Trophoblast cell (in vitro differentiated cells and primary cell): Measurements from ENCODE around the gene PPP1R12B.
"Not testable (repeated sequence)": the region's sequence is repeated elsewhere in the genome, so short reads cannot be mapped to it uniquely, and the experiment has no call there.

Source experiments
- DNase-seq, 2 donors: peaks; one replicate each; pipeline ENCODE4 v3.0.0-alpha.2; 2016
- H2AFZ ChIP-seq: 2 replicates; pipeline ENCODE4 v1.6.1; 2013; ENCODE audit warnings: low read length, moderate library complexity, mild to moderate bottlenecking; ENCODE audit not compliant: insufficient read depth, poor library complexity
- H2AK5ac ChIP-seq: 2 replicates; pipeline ENCODE4 v1.6.1; 2013; ENCODE audit warnings: mild to moderate bottlenecking, low read length
- H2BK120ac ChIP-seq: 2 replicates; pipeline ENCODE4 v1.6.1; 2013; ENCODE audit warnings: low read length, mild to moderate bottlenecking, moderate library complexity; ENCODE audit not compliant: insufficient read depth, poor library complexity
- H2BK12ac ChIP-seq: 2 replicates; pipeline ENCODE4 v1.6.1; 2013; ENCODE audit warnings: mild to moderate bottlenecking, low read length, moderate library complexity
- H2BK5ac ChIP-seq: 2 replicates; pipeline ENCODE4 v1.6.1; 2013; ENCODE audit warnings: low read length, low read depth, moderate library complexity, mild to moderate bottlenecking; ENCODE audit not compliant: poor library complexity
- H3K14ac ChIP-seq: 2 replicates; pipeline ENCODE4 v1.6.1; 2013; ENCODE audit warnings: mild to moderate bottlenecking, low read length
- H3K18ac ChIP-seq: 2 replicates; pipeline ENCODE4 v1.6.1; 2013; ENCODE audit warnings: mild to moderate bottlenecking, low read length
- H3K23ac ChIP-seq: 2 replicates; pipeline ENCODE4 v1.6.1; 2013; ENCODE audit warnings: low read length
- H3K27ac ChIP-seq: 2 replicates; pipeline ENCODE4 v1.5.1; 2013; ENCODE audit warnings: low read depth, mild to moderate bottlenecking, inconsistent platforms, low read length, moderate library complexity
- H3K27me3 ChIP-seq: 2 replicates; pipeline ENCODE4 v1.6.1; 2013; ENCODE audit warnings: inconsistent platforms, mild to moderate bottlenecking, low read length, moderate library complexity; ENCODE audit not compliant: insufficient read depth
- H3K36me3 ChIP-seq, 2 experiments: 1 replicate in 1 of 2; 2 replicates in 1 of 2; pipeline ENCODE4 v1.6.1; 2013; ENCODE audit warnings: low read length in 2 of 2, mild to moderate bottlenecking in 2 of 2, moderate library complexity in 1 of 2; ENCODE audit not compliant: insufficient read depth in 2 of 2, control insufficient read depth in 1 of 2
- H3K4ac ChIP-seq: 2 replicates; pipeline ENCODE4 v1.6.1; 2013; ENCODE audit warnings: low read depth, mild to moderate bottlenecking, low read length, moderate library complexity
- H3K4me1 ChIP-seq, 2 experiments: 1 replicate in 1 of 2; 2 replicates in 1 of 2; pipeline ENCODE4 v1.6.1; 2013; ENCODE audit warnings: low read length in 2 of 2, mild to moderate bottlenecking in 2 of 2, moderate library complexity in 1 of 2; ENCODE audit not compliant: insufficient read depth in 2 of 2, control insufficient read depth in 1 of 2
- H3K4me2 ChIP-seq: 2 replicates; pipeline ENCODE4 v1.6.1; 2013; ENCODE audit warnings: inconsistent platforms, mild to moderate bottlenecking, low read length, moderate library complexity
- H3K4me3 ChIP-seq: 2 replicates; pipeline ENCODE4 v1.5.1; 2013; ENCODE audit warnings: mild to moderate bottlenecking, low read depth, low read length, inconsistent platforms
- H3K79me1 ChIP-seq: one replicate; pipeline ENCODE4 v1.6.1; 2013; ENCODE audit warnings: low read length
- H3K79me2 ChIP-seq: 2 replicates; pipeline ENCODE4 v1.6.1; 2013; ENCODE audit warnings: low read length, mild to moderate bottlenecking; ENCODE audit not compliant: control insufficient read depth, insufficient read depth, poor library complexity
- H3K9ac ChIP-seq: 2 replicates; pipeline ENCODE4 v1.6.1; 2013; ENCODE audit warnings: mild to moderate bottlenecking, low read length
- H3K9me3 ChIP-seq: 2 replicates; pipeline ENCODE4 v1.6.1; 2013; ENCODE audit warnings: low read depth, mild to moderate bottlenecking, control low read depth, inconsistent platforms, low read length; ENCODE audit not compliant: insufficient read depth
- H4K12ac ChIP-seq: 2 replicates; pipeline ENCODE4 v1.6.1; 2013; ENCODE audit warnings: low read depth, mild to moderate bottlenecking, low read length, moderate library complexity
- H4K8ac ChIP-seq: 2 replicates; pipeline ENCODE4 v1.6.1; 2013; ENCODE audit warnings: low read depth, mild to moderate bottlenecking, low read length, moderate library complexity
- H4K91ac ChIP-seq: one replicate; pipeline ENCODE4 v1.6.1; 2013; ENCODE audit warnings: low read depth, mild to moderate bottlenecking, low read length, moderate library complexity
- WGBS: extraction: QIAGEN DNeasy Blood & Tissue Kit; methylation state at CpG from one replicate; pipeline ENCODE4 v1.1.7; 2013; ENCODE audit warnings: missing lambda C conversion rate; ENCODE audit not compliant: insufficient read length, insufficient coverage; ENCODE audit errors: extremely low coverage; 5-methylcytosine and 5-hydroxymethylcytosine counted together

PPP1R12B gene

GRCh38 chr1:202621446-202621845, 272.9 kb downstream of the PPP1R12B start:
- no peak overlapping the region for H2AK5ac ChIP-seq
- no peaks in the 10 kb centered on the region for H3K79me2 ChIP-seq
- H4K12ac ChIP-seq: no peak overlapping the region
- H2AFZ ChIP-seq: no peak overlapping the region
- H3K4me2 ChIP-seq: no peak overlapping the region
- no peak overlapping the region for H3K9ac ChIP-seq
- H3K79me1 ChIP-seq: peaks cover 3% of the 10 kb centered on the region
- no peaks in the 10 kb centered on the region for H3K36me3 ChIP-seq
- H3K27me3 ChIP-seq: no peaks in the 10 kb centered on the region
- no peak overlapping the region for H3K14ac ChIP-seq
- H2BK12ac ChIP-seq: no peak overlapping the region
- WGBS: no CpG with 5 or more reads among the region's 3 CpGs
- H4K8ac ChIP-seq: no peak overlapping the region
- no peak overlapping the region for H3K23ac ChIP-seq
- H3K9me3 ChIP-seq: peaks cover 7% of the 10 kb centered on the region
- no peak overlapping the region for H4K91ac ChIP-seq
- H3K4ac ChIP-seq: no peak overlapping the region
- DNase-seq: no peak
- H3K4me3 ChIP-seq: no peak overlapping the region
- no peak overlapping the region for H2BK120ac ChIP-seq
- no peak overlapping the region for H3K27ac ChIP-seq
- no peak overlapping the region for H2BK5ac ChIP-seq
- H3K4me1 ChIP-seq: peaks cover 18% of the 10 kb centered on the region in 2 experiments
- no peak overlapping the region for H3K18ac ChIP-seq

- Histone ChIP-seq H3K23ac (no peak overlapping the region), H2AK5ac (no peak overlapping the region), H3K79me1 (peaks cover 3% of the 10 kb centered on the region), H3K4me1 (peaks cover 17% of the 10 kb centered on the region in 2 experiments), H3K18ac (no peak overlapping the region), H2AFZ (no peak overlapping the region), H3K9ac (no peak overlapping the region), H3K36me3 (no peaks in the 10 kb centered on the region), H4K12ac (no peak overlapping the region), H3K27ac (no peak overlapping the region), H2BK120ac (no peak overlapping the region), H3K9me3 (peaks cover 7% of the 10 kb centered on the region), H3K27me3 (no peaks in the 10 kb centered on the region), H4K91ac (no peak overlapping the region), H3K4ac (no peak overlapping the region), H2BK12ac (no peak overlapping the region), H3K4me3 (no peak overlapping the region), H4K8ac (no peak overlapping the region), H3K79me2 (no peaks in the 10 kb centered on the region), H3K4me2 (no peak overlapping the region), H3K14ac (no peak overlapping the region), H2BK5ac (no peak overlapping the region)
- DNase-seq: no peak
- WGBS: no CpG with 5 or more reads among the region's 8 CpGs
Observed at GRCh38 chr1:202622388-202622787, 273.9 kb downstream of the PPP1R12B start.

GRCh38 chr1:202623075-202623474, 274.6 kb downstream of the PPP1R12B start:
- no peak overlapping the region for H4K12ac ChIP-seq
- no peak overlapping the region for H2BK12ac ChIP-seq
- H3K23ac ChIP-seq: no peak overlapping the region
- H4K91ac ChIP-seq: peak overlapping the region; percentile 17
- H3K27ac ChIP-seq: no peak overlapping the region
- H3K4me2 ChIP-seq: no peak overlapping the region
- H3K4me1 ChIP-seq: peaks cover 16 to 17% of the 10 kb centered on the region in 2 experiments
- no peaks in the 10 kb centered on the region for H3K36me3 ChIP-seq
- peak overlapping the region; percentile 17 for H2BK120ac ChIP-seq
- no peak overlapping the region for H2AK5ac ChIP-seq
- H3K9me3 ChIP-seq: peaks cover 7% of the 10 kb centered on the region
- DNase-seq: peak in 1 of 2 donors; percentile 14
- no peak overlapping the region for H2BK5ac ChIP-seq
- H3K4ac ChIP-seq: no peak overlapping the region
- H3K4me3 ChIP-seq: no peak overlapping the region
- peaks cover 3% of the 10 kb centered on the region for H3K79me1 ChIP-seq
- no peak overlapping the region for H2AFZ ChIP-seq
- no peaks in the 10 kb centered on the region for H3K27me3 ChIP-seq
- H3K9ac ChIP-seq: no peak overlapping the region
- H3K14ac ChIP-seq: no peak overlapping the region
- peak overlapping the region; percentile 6 for H4K8ac ChIP-seq
- no peak overlapping the region for H3K18ac ChIP-seq
- WGBS: no CpG with 5 or more reads among the region's 7 CpGs
- H3K79me2 ChIP-seq: no peaks in the 10 kb centered on the region

GRCh38 chr1:202623476-202623875, 275.0 kb downstream of the PPP1R12B start:
- H3K18ac ChIP-seq, H4K8ac ChIP-seq, H3K14ac ChIP-seq, H3K23ac ChIP-seq, H3K9me3 ChIP-seq, H3K4me3 ChIP-seq, H3K27me3 ChIP-seq, H3K79me2 ChIP-seq, H3K79me1 ChIP-seq, H2BK5ac ChIP-seq, H3K4ac ChIP-seq, H3K27ac ChIP-seq, H2AFZ ChIP-seq, H2AK5ac ChIP-seq, H3K4me2 ChIP-seq, DNase-seq, H3K9ac ChIP-seq, H3K36me3 ChIP-seq: not testable (repeated sequence)
- Histone ChIP-seq H4K12ac (peak overlapping the region; percentile 7), H2BK12ac (peak overlapping the region; percentile 70), H2BK120ac (peak overlapping the region; percentile 17), H4K91ac (peak overlapping the region; percentile 17), H3K4me1 (peaks cover 12 to 15% of the 10 kb centered on the region in 2 experiments)
- no CpG with 5 or more reads among the region's 12 CpGs for WGBS
